ENCODE data around the gene ELAVL3.
"Not testable (repeated sequence)": the region's sequence is repeated elsewhere in the genome, so short reads cannot be mapped to it uniquely, and the experiment has no call there.

The ELAVL3 gene

DNA sequence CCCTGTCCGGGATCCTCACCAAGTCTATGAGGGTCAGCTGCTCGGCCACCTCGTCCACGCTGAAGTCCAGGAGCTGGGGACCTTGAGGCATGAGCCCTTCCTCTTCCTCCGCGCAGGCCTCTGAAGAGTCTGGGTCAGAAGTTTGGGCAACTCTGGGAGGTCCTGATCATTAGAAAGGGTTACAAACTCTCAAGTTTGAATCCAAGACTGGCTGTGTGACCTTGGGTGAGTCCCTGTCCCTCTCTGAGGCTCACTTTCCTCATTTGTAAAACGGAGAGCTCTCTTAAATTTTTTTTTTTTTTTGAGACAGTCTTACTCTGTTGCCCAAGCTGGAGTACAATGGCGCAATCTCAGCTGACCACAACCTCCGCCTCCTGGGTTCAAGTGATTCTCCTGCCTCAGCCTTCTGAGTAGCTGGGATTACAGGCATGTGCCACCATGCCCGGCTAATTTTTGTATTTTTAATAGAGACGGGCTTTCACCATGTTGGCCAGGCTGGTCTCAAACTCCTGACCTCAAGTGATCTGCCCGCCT, 74.1 kb downstream of the ELAVL3 start:
- DNase-seq (ENCODE audit: low spot score), result not testable (repeated sequence)

DNA sequence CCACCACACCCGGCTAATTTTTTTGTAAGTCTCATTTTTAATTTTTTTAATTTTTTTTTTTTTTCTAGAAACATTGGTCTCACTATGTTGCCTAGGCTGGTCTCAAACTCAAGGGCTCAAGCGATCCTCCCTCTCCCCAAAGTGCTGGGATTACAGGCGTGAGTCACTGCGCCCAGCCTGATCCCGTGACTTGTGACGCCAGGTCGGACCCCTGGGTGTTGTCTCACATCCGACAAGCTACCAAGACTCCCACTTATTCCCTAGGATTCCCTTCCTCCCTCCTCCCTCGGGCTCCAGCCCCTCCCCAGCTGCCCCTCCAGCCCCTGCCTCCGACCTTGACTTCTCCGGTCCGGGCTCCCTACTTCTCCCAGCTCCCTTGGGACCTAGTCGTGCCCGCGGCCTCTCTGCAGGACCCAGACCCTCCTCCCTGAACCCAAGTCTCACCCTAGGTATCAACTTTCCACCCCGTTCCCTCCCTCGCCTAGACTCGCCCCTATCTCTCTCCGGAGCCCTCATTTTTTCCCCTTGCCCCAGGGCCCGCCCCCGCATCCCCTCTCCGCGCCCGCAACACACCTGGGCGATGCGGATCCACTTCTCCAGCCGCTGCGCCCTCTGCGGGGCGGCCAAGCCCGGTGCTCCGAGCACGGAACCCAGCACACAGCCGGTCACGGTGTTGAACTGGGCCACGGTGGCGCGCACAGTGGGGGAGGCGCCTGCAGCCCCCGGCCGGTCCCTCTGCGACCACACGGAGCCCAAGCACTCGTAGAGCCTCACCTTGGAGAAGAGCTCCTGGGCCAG, 74.8 kb downstream of the ELAVL3 start:
- DNase-seq (ENCODE audit: low spot score), result no peak

- no peak for DNase-seq (ENCODE audit: low spot score)
Observed at GRCh38 chr19:11404588-11405222, 76.1 kb downstream of the ELAVL3 start.

GRCh38 chr19:11401808-11402543, 78.9 kb downstream of the ELAVL3 start:
- DNase-seq (ENCODE audit: low spot score), result no peak

Data from CD4-positive, alpha-beta T cell treated with Interleukin-15 for 4 hours (primary cell).